Thymus (tissue), 11 donors: ENCODE measurements around the gene MAPK10. TPM values are rescaled to one million over a fixed set of nuclear protein-coding genes. Genes with fewer than 3 reads are reported as not detected.
"Not testable (repeated sequence)": the region's sequence is repeated elsewhere in the genome, so short reads cannot be mapped to it uniquely, and the experiment has no call there.

Source experiments
- DNase-seq, 9 donors: peaks; one replicate each; pipeline ENCODE4 v3.0.0-alpha.2; 2013; ENCODE audit warnings: low spot score in 9 of 9, low read depth in 6 of 9, missing footprints in 1 of 9
- H3K27ac ChIP-seq, 2 donors: one replicate each; pipeline ENCODE4 v1.5.1; 2013; ENCODE audit warnings: control low read depth in 1 of 2, low read depth in 1 of 2, low read length in 1 of 2, mild to moderate bottlenecking in 1 of 2, moderate library complexity in 1 of 2
- H3K27me3 ChIP-seq, 2 donors: one replicate each; pipeline ENCODE4 v1.5.1; 2013; ENCODE audit warnings: low read length in 1 of 2; ENCODE audit not compliant: control insufficient read depth in 2 of 2, insufficient read depth in 1 of 2
- H3K36me3 ChIP-seq, 2 donors: one replicate each; pipeline ENCODE4 v1.5.1; 2013; ENCODE audit warnings: low read length in 1 of 2, mild to moderate bottlenecking in 1 of 2, moderate library complexity in 1 of 2; ENCODE audit not compliant: control insufficient read depth in 2 of 2, insufficient read depth in 2 of 2
- H3K4me1 ChIP-seq, 2 donors: one replicate each; pipeline ENCODE4 v1.5.1; 2013; ENCODE audit warnings: low read length in 2 of 2; ENCODE audit not compliant: control insufficient read depth in 2 of 2, insufficient read depth in 2 of 2
- H3K4me3 ChIP-seq, 2 donors: one replicate each; pipeline ENCODE4 v1.5.1; 2013; ENCODE audit warnings: low read length in 2 of 2, control low read depth in 1 of 2, mild to moderate bottlenecking in 1 of 2
- H3K9me3 ChIP-seq, 2 donors: one replicate each; pipeline ENCODE4 v1.5.1; 2013; ENCODE audit warnings: low read length in 1 of 2, mild to moderate bottlenecking in 1 of 2; ENCODE audit not compliant: control insufficient read depth in 2 of 2, insufficient read depth in 1 of 2
- WGBS: extraction: QIAGEN DNeasy Blood & Tissue Kit; methylation state at CpG from one replicate; pipeline ENCODE4 v1.1.7; 2013; 5-methylcytosine and 5-hydroxymethylcytosine counted together
- polyA plus RNA-seq: library from polyadenylated mRNA; stranded (reverse); fragments of 200-250 nt; gene quantifications from one replicate; pipeline ENCODE4 v1.2.3, GENCODE V29; 2013
- total RNA-seq: library from RNA; stranded (reverse); fragments of 120-200 nt; gene quantifications from one replicate; pipeline ENCODE4 v1.2.4, GENCODE V29; 2013
- donor health status: healthy.

The MAPK10 gene
- total and polyA plus RNA-seq, 2 donors = 3.7 to 8.6 TPM

DNA sequence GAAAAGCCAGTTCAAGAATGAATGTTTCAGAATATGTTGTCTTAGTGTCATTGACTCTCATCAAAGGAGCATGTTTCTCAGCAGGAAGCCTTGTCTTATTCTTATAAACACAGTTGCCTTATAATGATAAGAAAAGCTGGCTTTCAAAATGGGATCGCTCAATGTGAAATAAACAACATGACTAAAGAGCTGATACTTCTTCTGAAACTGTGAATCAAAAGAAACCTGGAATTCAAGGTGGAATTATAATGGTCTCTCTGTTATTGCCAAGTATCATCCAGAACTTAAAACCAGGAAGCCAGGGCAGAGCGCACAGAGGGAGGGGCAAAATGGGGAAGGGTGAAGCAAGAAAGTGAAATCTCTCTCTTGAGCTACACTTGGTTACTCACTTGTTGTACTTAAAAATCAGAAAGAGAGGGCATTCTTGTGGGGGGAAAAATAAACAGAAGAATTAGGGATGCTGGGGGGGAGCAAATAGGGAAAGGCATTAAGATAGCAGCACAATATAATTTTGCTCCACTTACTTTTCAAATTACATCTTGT lies 270.0 kb downstream of the MAPK10 start:
- 97% methylated on average over 2 of the region's 2 CpGs for WGBS
- Histone ChIP-seq H3K36me3 (no peaks in the 10 kb centered on the region), H3K4me1 (no peaks in the 10 kb centered on the region), H3K4me3 (no peak overlapping the region), H3K27ac (no peak overlapping the region), H3K9me3 (no peaks in the 10 kb centered on the region), H3K27me3 (no peaks in the 10 kb centered on the region)
- DNase-seq = no peak

DNA sequence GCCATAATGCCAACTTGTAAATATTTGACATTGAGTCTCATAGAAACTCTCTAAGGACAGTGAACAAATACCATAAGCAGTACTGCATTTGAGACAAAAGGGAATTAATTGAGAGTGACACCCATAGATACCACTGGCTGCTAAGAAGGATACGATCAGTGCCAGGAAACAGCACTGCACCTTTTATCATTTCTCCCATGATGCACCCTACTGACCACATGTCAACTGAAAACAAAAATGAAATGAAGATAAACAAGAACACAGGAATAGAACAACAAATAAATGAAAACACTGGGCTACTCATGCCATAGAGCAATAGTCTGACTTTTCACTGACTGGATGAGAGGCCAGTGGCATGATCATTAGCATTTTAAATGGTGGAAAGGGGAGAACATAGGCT lies 270.8 kb downstream of the MAPK10 start:
- H3K4me3 ChIP-seq = no peak overlapping the region
- 84% methylated on average over 1 of the region's 1 CpG for WGBS

DNA sequence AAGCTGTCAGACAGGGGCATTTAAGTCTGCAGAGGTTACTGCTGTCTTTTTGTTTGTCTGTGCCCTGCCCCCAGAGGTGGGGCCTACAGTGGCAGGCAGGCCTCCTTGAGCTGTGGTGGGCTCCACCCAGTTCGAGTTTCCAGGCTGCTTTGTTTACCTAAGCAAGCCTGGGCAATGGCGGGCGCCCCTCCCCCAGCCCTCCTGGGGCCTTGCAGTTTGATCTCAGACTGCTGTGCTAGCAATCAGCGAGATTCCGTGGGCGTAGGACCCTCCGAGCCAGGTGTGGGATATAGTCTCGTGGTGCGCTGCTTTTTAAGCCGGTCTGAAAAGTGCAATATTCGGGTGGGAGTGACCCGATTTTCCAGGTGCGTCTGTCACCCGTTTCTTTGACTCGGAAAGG lies 284.1 kb downstream of the MAPK10 start:
- 97% methylated on average over 15 of the region's 15 CpGs for WGBS
- not testable (repeated sequence) for H3K9me3 ChIP-seq, H3K4me1 ChIP-seq, H3K27me3 ChIP-seq, H3K27ac ChIP-seq, H3K4me3 ChIP-seq, H3K36me3 ChIP-seq, DNase-seq

More for the DNA sequence above, 270.8 kb downstream of the MAPK10 start:
- H3K27me3 ChIP-seq = no peaks in the 10 kb centered on the region
- DNase-seq = no peak
- no peaks in the 10 kb centered on the region for H3K4me1 ChIP-seq
- peaks cover 0 to under 1% of the 10 kb centered on the region in 2 donors for H3K9me3 ChIP-seq
- no peak overlapping the region for H3K27ac ChIP-seq
- H3K36me3 ChIP-seq = no peaks in the 10 kb centered on the region

DNA sequence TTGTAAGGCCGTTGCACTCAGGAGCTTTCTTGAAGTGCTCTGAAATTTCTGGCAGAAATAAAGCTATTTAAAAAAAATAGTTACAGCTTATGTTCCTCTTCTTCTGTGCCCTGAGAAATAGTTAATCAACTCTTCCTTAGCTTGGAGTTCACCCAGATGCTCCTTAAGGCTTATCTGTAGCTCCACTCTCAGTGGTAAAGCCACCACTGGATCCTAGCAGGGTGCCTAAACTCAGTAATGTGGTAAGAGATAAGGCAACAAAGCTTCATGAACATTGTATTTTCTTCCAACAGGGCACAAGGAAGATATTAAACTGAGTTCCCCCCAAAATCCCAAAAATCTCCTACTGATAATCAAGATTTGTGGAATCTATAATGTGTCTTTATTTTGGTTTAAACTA lies 299.5 kb downstream of the MAPK10 start:
- no peaks in the 10 kb centered on the region for H3K27me3 ChIP-seq
- no peaks in the 10 kb centered on the region for H3K9me3 ChIP-seq
- no peak overlapping the region for H3K4me3 ChIP-seq
- no peak overlapping the region for H3K27ac ChIP-seq
- H3K36me3 ChIP-seq = no peaks in the 10 kb centered on the region
- H3K4me1 ChIP-seq = no peaks in the 10 kb centered on the region
- WGBS = 95% methylated on average over 1 of the region's 1 CpG
- no peak for DNase-seq

DNA sequence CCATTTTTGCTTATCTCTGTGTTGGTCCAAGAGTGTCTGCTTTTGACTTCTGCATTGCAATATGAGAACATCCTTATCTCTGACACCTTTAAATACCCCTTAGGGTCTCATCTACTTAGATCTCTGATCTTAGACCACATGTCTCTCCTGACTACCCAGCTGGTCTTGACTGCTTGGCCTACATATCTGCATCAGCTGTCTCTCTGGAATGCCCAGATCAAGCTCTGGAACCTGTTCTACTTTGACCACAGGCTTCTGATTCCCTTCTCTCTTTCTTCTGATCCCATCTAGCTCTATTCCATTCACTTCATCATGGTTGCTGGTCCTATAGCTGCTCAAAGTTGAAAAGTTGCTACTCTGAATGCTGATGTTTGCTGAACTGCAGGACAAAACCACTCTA lies 301.2 kb downstream of the MAPK10 start:
- no peaks in the 10 kb centered on the region for H3K36me3 ChIP-seq

DNA sequence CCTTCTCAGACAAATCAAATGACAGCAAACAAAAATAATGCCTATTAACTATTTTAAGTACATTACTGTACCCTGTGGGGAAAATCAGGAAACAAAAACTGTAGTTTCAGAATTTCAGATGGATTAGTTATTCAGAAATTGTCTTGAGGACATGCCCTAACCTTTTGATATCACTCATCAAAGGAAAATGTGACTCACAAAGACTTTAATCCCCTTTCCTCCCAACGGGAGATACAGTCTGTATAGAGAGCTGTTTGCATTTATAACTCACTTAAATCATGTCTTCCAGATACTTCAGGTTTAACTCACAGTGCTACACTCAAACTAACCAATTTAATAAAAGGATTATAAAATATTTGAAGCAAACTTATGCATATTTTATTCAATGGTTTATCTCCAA lies 304.0 kb downstream of the MAPK10 start:
- WGBS = 59% methylated on average over 1 of the region's 1 CpG
- Histone ChIP-seq H3K4me3 (no peak overlapping the region), H3K36me3 (no peaks in the 10 kb centered on the region), H3K4me1 (no peaks in the 10 kb centered on the region), H3K27me3 (no peaks in the 10 kb centered on the region), H3K9me3 (no peaks in the 10 kb centered on the region), H3K27ac (no peak overlapping the region)
- DNase-seq = no peak

More for the DNA sequence above, 301.2 kb downstream of the MAPK10 start:
- H3K9me3 ChIP-seq = no peaks in the 10 kb centered on the region
- H3K27ac ChIP-seq = no peak overlapping the region
- no peaks in the 10 kb centered on the region for H3K4me1 ChIP-seq
- H3K27me3 ChIP-seq = no peaks in the 10 kb centered on the region
- no peak overlapping the region for H3K4me3 ChIP-seq
- DNase-seq = no peak

DNA sequence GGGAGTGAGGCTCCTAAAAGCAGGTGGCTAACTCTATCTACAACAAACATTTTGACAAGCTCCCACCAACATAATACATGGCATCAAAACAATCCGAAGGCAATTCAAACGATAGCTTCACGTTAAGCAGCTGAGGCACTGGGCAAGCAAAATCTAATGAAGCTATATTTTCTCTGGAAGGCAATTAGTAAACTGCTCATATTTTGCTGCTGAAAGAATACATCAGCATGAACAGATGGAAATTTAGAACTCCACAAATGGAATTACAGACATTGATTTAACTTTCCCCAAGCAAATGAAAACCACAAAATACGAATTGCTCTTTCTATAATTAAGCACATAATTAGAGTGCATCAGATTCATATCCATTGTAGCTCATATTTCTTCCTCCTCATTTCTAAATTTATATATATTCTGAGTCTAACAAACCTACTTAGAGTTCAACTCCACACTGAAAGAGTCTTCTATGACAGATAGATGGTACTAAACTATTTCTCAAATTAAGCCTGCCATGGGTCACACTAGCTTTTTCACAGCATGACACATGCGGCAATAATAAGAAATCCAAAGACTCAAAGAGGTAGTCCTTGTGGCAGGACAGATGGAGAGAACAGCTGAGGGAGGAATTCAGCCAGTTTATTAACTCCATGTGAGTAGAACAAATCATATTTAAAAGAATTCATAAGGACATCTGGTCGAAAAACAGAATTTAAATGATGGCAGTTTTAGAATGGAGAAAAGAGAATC lies 305.4 kb downstream of the MAPK10 start:
- Histone ChIP-seq H3K4me3 (no peak overlapping the region), H3K9me3 (no peaks in the 10 kb centered on the region), H3K4me1 (no peaks in the 10 kb centered on the region), H3K27me3 (no peaks in the 10 kb centered on the region), H3K27ac (no peak overlapping the region), H3K36me3 (no peaks in the 10 kb centered on the region)
- DNase-seq = no peak
- 96% methylated on average over 6 of the region's 6 CpGs for WGBS

DNA sequence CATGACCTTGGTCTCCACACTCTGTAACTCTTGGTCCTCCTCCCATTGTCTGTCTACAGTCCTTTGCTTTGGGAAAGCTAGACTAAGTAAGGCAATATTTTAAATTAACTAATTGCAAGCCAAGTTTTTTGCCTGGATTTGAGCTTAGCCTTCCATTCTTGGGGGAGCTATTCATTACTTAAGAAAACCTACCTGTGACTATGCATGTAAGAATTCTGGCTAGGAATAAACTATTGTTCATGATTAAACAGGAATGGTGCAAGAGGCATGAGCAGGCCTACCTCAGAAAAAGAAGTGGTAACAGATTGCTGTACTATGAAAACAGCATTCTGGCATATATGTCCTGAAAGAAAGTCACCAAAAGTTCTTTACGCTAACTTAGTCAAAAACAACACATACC lies 309.4 kb downstream of the MAPK10 start:
- H3K4me1 ChIP-seq = no peaks in the 10 kb centered on the region
- no peaks in the 10 kb centered on the region for H3K27me3 ChIP-seq
- no peak overlapping the region for H3K4me3 ChIP-seq
- H3K36me3 ChIP-seq = no peaks in the 10 kb centered on the region
- 99% methylated on average over 1 of the region's 1 CpG for WGBS
- H3K27ac ChIP-seq = no peak overlapping the region
- H3K9me3 ChIP-seq = no peaks in the 10 kb centered on the region
- DNase-seq = no peak

DNA sequence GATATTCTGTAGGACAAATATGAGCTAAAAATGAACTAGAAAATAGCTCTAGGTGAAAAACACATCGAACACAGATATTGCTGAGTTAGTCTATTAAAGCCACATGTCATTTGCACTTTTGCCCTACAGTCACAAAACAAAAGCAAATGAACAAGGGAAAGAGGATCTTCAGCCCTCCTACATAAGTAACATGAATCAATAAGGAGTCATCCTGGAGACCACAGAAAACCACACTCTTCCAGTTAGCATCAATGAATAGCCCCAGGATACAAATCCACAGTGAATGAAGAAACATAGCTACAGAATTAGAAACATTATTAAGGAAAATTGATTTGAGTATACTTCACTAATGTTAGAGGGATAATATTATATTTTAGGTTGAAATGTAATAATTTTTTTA lies 311.4 kb downstream of the MAPK10 start:
- no peaks in the 10 kb centered on the region for H3K27me3 ChIP-seq
- H3K4me3 ChIP-seq = no peak overlapping the region
- no peaks in the 10 kb centered on the region for H3K36me3 ChIP-seq
- H3K9me3 ChIP-seq = no peaks in the 10 kb centered on the region
- no peak for DNase-seq
- H3K4me1 ChIP-seq = no peaks in the 10 kb centered on the region
- WGBS = 97% methylated on average over 1 of the region's 1 CpG
- H3K27ac ChIP-seq = no peak overlapping the region
